HG03469 (cell line): ENCODE data around the gene HSD17B10.
"Not testable (repeated sequence)": the region's sequence is repeated elsewhere in the genome, so short reads cannot be mapped to it uniquely, and the experiment has no call there.

Experiments
- ATAC-seq: cut with Tn5 transposase; IDR thresholded peaks from one replicate; pipeline ENCODE4 v1.9.1; 2021; ENCODE audit warnings: mild to moderate bottlenecking, moderate library complexity, moderate number of reproducible peaks; ENCODE audit not compliant: unreplicated experiment

HSD17B10 gene

GRCh38 chrX:53433651-53434639 is at the start of gene HSD17B10:
HSD17B10 (minus strand) TSS chrX:53434370; CDS start chrX:53434345, 25 bp downstream.
- peak; percentile 67 for ATAC-seq

- no peak for ATAC-seq
Measured at GRCh38 chrX:53483416-53483815, 49.2 kb upstream of the HSD17B10 start.

GRCh38 chrX:53481816-53482465 is 47.8 kb upstream of the HSD17B10 start:
- ATAC-seq: no peak

- no peak for ATAC-seq
Measured at GRCh38 chrX:53481093-53481492, 46.9 kb upstream of the HSD17B10 start.

GRCh38 chrX:53479301-53479700 is 45.1 kb upstream of the HSD17B10 start:
- ATAC-seq: no peak

GRCh38 chrX:53476371-53476770 is 42.2 kb upstream of the HSD17B10 start:
- ATAC-seq: no peak

GRCh38 chrX:53474707-53475106 is 40.5 kb upstream of the HSD17B10 start:
- no peak for ATAC-seq

- no peak for ATAC-seq
Measured at GRCh38 chrX:53471346-53471745, 37.2 kb upstream of the HSD17B10 start.

GRCh38 chrX:53468659-53469058 is 34.5 kb upstream of the HSD17B10 start:
- ATAC-seq: not testable (repeated sequence)

- ATAC-seq: no peak
Measured at GRCh38 chrX:53458082-53458481, 23.9 kb upstream of the HSD17B10 start.

- no peak for ATAC-seq
Measured at GRCh38 chrX:53456254-53456653, 22.1 kb upstream of the HSD17B10 start.

- no peak for ATAC-seq
Measured at GRCh38 chrX:53452812-53453211, 18.6 kb upstream of the HSD17B10 start.

- no peak for ATAC-seq
Measured at GRCh38 chrX:53449632-53450031, 15.5 kb upstream of the HSD17B10 start.

- no peak for ATAC-seq
Measured at GRCh38 chrX:53447441-53447840, 13.3 kb upstream of the HSD17B10 start.

GRCh38 chrX:53445977-53446376 is 11.8 kb upstream of the HSD17B10 start:
- ATAC-seq: no peak

GRCh38 chrX:53442322-53442631 is 8.1 kb upstream of the HSD17B10 start:
- no peak for ATAC-seq

- ATAC-seq: peak; percentile 51
Measured at GRCh38 chrX:53441531-53442321, 7.6 kb upstream of the HSD17B10 start.

- no peak for ATAC-seq
Measured at GRCh38 chrX:53440621-53441517, 6.7 kb upstream of the HSD17B10 start.

- ATAC-seq: no peak
Measured at GRCh38 chrX:53440101-53440500, 5.9 kb upstream of the HSD17B10 start.

GRCh38 chrX:53438832-53439230 is 4.7 kb upstream of the HSD17B10 start:
- no peak for ATAC-seq
